ENCODE measurements around the gene TOMM22.

Gene TOMM22

DNA sequence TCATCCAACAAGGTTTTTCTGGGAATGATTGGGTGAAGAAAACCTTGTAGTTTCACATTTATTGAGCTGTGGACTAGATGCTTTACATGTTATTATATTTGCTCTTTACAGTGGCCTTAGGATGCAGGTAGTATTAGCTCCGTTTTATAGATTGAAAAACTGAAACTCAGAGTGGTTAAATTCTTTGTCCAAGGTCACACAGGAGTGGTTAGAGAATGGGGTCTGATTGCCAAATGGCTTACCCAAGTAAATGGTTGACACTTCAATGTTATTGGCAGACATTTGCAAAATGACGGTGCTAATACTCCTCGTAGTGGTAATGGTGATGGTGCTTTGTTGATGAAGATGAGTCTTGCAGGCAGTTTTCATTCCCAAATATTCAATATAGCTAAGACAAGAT is 26.2 kb downstream of the TOMM22 start:
- H3K4me3 ChIP-seq (ENCODE audit: low read length), result no peak overlapping the region
- no peak for DNase-seq (ENCODE audit: low read depth)
- TF ChIP-seq, protein P1, sequence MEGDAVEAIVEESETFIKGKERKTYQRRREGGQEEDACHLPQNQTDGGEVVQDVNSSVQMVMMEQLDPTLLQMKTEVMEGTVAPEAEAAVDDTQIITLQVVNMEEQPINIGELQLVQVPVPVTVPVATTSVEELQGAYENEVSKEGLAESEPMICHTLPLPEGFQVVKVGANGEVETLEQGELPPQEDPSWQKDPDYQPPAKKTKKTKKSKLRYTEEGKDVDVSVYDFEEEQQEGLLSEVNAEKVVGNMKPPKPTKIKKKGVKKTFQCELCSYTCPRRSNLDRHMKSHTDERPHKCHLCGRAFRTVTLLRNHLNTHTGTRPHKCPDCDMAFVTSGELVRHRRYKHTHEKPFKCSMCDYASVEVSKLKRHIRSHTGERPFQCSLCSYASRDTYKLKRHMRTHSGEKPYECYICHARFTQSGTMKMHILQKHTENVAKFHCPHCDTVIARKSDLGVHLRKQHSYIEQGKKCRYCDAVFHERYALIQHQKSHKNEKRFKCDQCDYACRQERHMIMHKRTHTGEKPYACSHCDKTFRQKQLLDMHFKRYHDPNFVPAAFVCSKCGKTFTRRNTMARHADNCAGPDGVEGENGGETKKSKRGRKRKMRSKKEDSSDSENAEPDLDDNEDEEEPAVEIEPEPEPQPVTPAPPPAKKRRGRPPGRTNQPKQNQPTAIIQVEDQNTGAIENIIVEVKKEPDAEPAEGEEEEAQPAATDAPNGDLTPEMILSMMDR (conservative IDR thresholded peaks at IDR 0.05; ENCODE audit: low read depth, low read length), result no peak

DNA sequence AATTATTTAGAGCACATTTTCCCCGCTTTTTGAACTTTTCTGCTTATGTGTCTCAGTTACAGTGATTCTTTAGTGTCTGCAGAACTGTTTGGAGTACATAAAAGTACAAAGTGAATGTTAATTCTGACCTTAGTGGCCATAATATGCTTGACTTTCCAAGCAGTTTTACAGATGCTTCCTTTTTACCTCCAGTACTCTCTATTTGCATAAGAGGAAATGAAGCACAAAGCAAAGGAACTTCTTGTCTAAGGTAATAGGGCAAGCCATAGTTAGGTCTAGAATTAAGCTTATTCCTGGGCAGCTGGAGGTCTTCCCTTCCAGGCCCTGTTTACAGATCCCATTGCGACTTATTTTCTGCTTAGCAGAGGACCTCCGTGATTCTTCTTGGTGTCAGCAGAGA is 27.5 kb downstream of the TOMM22 start:
- TF ChIP-seq, protein P1 (conservative IDR thresholded peaks at IDR 0.05; ENCODE audit: low read depth, low read length), result no peak
- DNase-seq (ENCODE audit: low read depth), result no peak
- H3K4me3 ChIP-seq (ENCODE audit: low read length), result no peak overlapping the region

DNA sequence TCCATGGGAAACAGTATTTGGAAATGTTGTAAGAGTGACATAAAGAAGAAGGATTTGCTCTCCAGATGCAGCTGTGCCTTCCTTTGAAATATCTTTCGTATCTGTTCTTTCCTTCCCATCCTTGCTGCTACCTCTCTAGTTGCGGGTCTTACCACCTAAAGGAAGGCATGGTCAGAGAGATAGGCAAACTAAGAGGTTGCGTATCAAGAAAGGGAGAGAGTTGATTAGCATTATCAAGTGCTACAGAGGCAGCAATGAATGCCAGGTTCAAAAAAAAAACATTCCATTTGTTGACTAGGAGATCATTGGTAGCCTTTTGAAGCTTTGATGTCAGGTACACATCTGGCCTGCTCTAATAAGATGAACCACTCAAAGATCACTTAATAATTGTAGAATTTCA is 28.6 kb downstream of the TOMM22 start:
- TF ChIP-seq, protein P1 (conservative IDR thresholded peaks at IDR 0.05; ENCODE audit: low read depth, low read length), result no peak
- H3K4me3 ChIP-seq (ENCODE audit: low read length), result no peak overlapping the region
- DNase-seq (ENCODE audit: low read depth), result no peak

DNA sequence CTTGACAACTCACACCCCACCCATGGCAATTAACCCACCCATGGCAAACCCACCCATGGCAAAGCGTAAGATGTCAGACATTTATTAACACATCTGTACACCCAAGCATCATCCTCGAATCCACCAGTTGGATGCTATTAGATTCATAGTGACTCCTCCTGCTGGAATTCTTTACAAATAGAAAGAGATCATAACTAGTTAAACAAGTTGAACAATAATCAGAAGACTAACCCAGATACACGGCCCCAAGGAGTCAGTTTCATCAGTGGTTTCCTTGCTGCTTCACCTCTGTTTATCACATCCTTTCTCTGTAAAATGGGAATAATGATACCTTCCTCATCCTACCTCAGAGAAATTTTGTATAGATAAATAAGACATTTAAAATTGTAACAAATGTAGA is 29.1 kb downstream of the TOMM22 start:
- no peak for DNase-seq (ENCODE audit: low read depth)

DNA sequence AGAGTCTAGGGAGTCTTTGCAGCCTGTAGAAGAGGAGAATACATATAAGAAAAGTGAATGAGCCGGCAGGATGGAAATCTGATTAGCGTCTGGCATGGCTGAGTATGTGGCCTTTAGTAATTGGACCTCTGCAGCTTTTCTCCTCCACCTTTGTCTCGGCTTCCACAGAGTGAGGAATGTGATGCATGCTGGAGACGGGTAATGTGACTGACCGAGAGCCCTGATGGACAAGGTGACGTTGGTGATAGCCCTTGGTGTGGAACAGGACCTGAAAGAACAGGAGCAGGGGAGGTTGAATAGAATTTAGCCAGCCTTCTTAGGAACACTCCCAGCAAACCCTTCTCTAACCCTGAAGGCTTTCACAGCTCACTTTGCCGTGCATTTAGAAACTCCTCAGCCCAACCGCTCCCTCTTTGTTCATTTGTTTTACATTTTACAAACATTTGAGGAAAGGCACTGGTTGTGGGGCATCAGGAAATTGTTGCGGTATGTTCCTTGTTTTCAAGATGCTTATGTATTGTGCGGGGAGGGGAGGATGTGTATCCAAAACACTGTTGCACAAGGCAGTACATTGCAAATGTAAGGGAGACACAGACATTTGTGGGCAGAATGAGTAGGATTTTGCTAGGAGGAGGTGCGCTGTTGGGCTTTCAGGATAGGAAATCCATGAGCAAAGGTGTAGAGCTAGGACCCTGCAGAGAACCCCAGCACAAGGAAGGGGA is 30.9 kb downstream of the TOMM22 start:
- TF ChIP-seq, protein P1 (conservative IDR thresholded peaks at IDR 0.05; ENCODE audit: low read depth, low read length), result no peak
- DNase-seq (ENCODE audit: low read depth), result no peak
- H3K4me3 ChIP-seq (ENCODE audit: low read length), result no peak overlapping the region

More for the DNA sequence above, 29.1 kb downstream of the TOMM22 start:
- TF ChIP-seq, protein P1 (conservative IDR thresholded peaks at IDR 0.05; ENCODE audit: low read depth, low read length), result no peak
- no peak overlapping the region for H3K4me3 ChIP-seq (ENCODE audit: low read length)

DNA sequence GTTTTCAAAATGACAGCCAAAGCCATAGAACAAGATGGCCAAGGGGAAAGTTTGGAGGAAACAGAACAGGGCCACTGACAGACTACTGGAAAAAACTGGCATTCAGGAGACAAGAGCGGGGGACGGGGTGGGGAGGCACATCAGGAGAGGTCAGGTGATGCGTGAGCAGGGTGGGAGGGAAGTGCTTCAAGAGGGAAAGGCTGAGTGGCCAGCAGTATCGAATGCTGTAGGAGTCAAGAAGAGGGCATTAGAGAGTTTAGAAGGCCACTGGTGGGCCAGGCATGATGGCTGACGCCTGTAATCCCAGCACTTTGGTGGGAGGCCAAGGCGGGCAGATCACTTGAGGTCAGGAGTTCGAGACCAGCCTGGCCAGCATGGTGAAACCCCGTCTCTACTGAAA is 32.2 kb downstream of the TOMM22 start:
- no peak for DNase-seq (ENCODE audit: low read depth)
- TF ChIP-seq, protein P1 (conservative IDR thresholded peaks at IDR 0.05; ENCODE audit: low read depth, low read length), result no peak

DNA sequence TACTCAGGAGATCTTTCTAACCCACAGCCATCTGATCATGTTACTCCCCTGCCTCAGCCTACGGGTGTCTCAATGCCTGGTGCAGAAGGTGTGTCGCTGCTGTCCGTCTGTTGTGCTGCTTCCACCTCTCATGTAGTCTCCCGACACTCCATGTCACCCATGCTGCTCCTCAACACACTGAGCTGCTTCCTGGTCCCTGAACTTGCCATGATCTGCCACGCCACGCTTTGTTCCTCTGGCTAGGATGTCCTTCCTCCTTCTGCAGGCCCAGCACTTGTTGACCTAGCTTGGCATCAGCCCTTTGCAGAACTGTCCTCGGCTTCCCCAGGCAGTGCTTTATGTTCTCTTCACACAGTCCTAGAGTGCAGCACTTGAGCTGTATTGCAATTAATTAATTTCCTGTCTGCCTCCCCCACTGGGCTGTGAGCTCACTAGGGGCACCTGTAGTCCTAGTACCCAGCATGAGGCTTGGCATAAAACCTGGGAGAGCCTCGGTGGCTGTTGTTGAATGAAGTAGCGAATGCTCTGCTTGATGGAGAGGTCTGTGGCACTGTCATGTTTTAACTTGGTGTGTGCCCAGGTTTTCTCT is 33.5 kb downstream of the TOMM22 start:
- no peak overlapping the region for H3K4me3 ChIP-seq (ENCODE audit: low read length)
- TF ChIP-seq, protein P1 (conservative IDR thresholded peaks at IDR 0.05; ENCODE audit: low read depth, low read length), result no peak
- no peak for DNase-seq (ENCODE audit: low read depth)

More for the DNA sequence above, 32.2 kb downstream of the TOMM22 start:
- H3K4me3 ChIP-seq (ENCODE audit: low read length), result no peak overlapping the region
